ENCODE results near the gene SPARCL1. TPM values are rescaled to one million over a fixed set of nuclear protein-coding genes. Genes with fewer than 3 reads are reported as not detected.

The SPARCL1 gene
- total RNA-seq, 1 experiment from 2014 or later: 0.85 TPM

- TF ChIP-seq ZNF263 (CRISPR knock-in tag; IDR thresholded peaks at IDR 0.05; ENCODE audit: low read depth) (no peak), PREB (CRISPR knock-in tag; IDR thresholded peaks at IDR 0.05; ENCODE audit: borderline replicate concordance) (no peak), ZNF138 (CRISPR knock-in tag; conservative IDR thresholded peaks at IDR 0.05) (no peak), E2F5 (CRISPR knock-in tag; IDR thresholded peaks at IDR 0.05) (no peak), IRF1 (CRISPR knock-in tag; IDR thresholded peaks at IDR 0.05) (no peak), JAZF1 (CRISPR knock-in tag; IDR thresholded peaks at IDR 0.05) (no peak), MAX (CRISPR knock-in tag; IDR thresholded peaks at IDR 0.05) (no peak), ATF2 (CRISPR knock-in tag; IDR thresholded peaks at IDR 0.05; ENCODE audit: borderline replicate concordance, low read depth) (no peak), TEAD4 (CRISPR knock-in tag; IDR thresholded peaks at IDR 0.05) (no peak), USF1 (CRISPR knock-in tag; IDR thresholded peaks at IDR 0.05) (no peak)
Observed at GRCh38 chr4:87547016-87547708, 18.0 kb upstream of the SPARCL1 start (continued).

GRCh38 chr4:87545052-87545451 is 15.9 kb upstream of the SPARCL1 start:
- H3K4me1 Mint-ChIP-seq: peaks cover 24% of the 10 kb centered on the region
- ChIA-PET POLR2A (no interaction called here), CTCF (interaction anchor here (0.6 to 3.2 kb wide), 9 partner anchors 16 to 988 kb away, joined by 3 to 68 read pairs (median 3); partner anchors contain the start of gene SPARCL1)
- H3K27ac Mint-ChIP-seq: no peak overlapping the region
- no peak for DNase-seq (ENCODE audit: low spot score)
- no peaks in the 10 kb centered on the region for H3K36me3 Mint-ChIP-seq
- peak; percentile 40; the same call in 1 of the 2 replicates for ATAC-seq
- H3K27me3 Mint-ChIP-seq (ENCODE audit: low read depth): no peaks in the 10 kb centered on the region; the same call in 1 of the 2 replicates
- no peak overlapping the region for H3K4me3 Mint-ChIP-seq
- no peaks in the 10 kb centered on the region for H3K9me3 Mint-ChIP-seq
- no peak for TF ChIP-seq TCF7 (CRISPR knock-in tag; IDR thresholded peaks at IDR 0.05; ENCODE audit: low read depth)
- no peak for TF ChIP-seq GRHL2 (CRISPR knock-in tag; IDR thresholded peaks at IDR 0.05; ENCODE audit: insufficient replicate concordance, severe bottlenecking)
- TF ChIP-seq ATF1 (CRISPR knock-in tag; IDR thresholded peaks at IDR 0.05): no peak
- TF ChIP-seq RELA (CRISPR knock-in tag; IDR thresholded peaks at IDR 0.05; ENCODE audit: borderline replicate concordance): no peak
- no peak for TF ChIP-seq IRF2 (CRISPR knock-in tag; IDR thresholded peaks at IDR 0.05; ENCODE audit: borderline replicate concordance, low read depth)
- no peak for TF ChIP-seq PRDM15 (CRISPR knock-in tag; IDR thresholded peaks at IDR 0.05)
- no peak for TF ChIP-seq ZNF281 (CRISPR knock-in tag; IDR thresholded peaks at IDR 0.05)
- no peak for TF ChIP-seq ZNF425 (CRISPR knock-in tag; conservative IDR thresholded peaks at IDR 0.05)
- TF ChIP-seq CREB1 (CRISPR knock-in tag; IDR thresholded peaks at IDR 0.05): no peak
